OCI-LY3 (cell line): Measurements from ENCODE around the gene PLXNB1.

Source experiments
- H2AFZ ChIP-seq: fragments of 200-600, 300-600 bp; shearing (Covaris generic); 2 replicates; pipeline ENCODE4 v1.6.0; 2014; ENCODE audit warnings: antibody characterized with exemption, low read depth, low read length
- H3K27ac ChIP-seq: fragments of 200-600, 300-600 bp; sonication (generic); 2 replicates; pipeline ENCODE4 v1.5.1; 2014; ENCODE audit warnings: mild to moderate bottlenecking, low read length, moderate library complexity, mixed read lengths
- H3K27me3 ChIP-seq: fragments of 200-600, 300-600 bp; sonication (generic); 2 replicates; pipeline ENCODE4 v1.6.1; 2014; ENCODE audit warnings: low read depth, low read length, mixed read lengths
- H3K36me3 ChIP-seq: fragments of 200-600, 300-600 bp; sonication (generic); replicated peaks from 2 replicates; pipeline ENCODE3; 2014; ENCODE audit warnings: low read depth, low read length, mixed read lengths
- H3K4me1 ChIP-seq: fragments of 300-600, 200-600 bp; sonication (generic); 2 replicates; pipeline ENCODE4 v1.6.1; 2014; ENCODE audit warnings: low read length, mixed read lengths
- H3K4me2 ChIP-seq: fragments of 200-600, 300-600 bp; sonication (generic); 2 replicates; pipeline ENCODE4 v1.6.1; 2014; ENCODE audit warnings: low read length, mixed read lengths
- H3K4me3 ChIP-seq: fragments of 300-600, 200-600 bp; sonication (generic); 2 replicates; pipeline ENCODE4 v1.5.1; 2014; ENCODE audit warnings: antibody characterized with exemption, mild to moderate bottlenecking, low read length, moderate library complexity
- H3K79me2 ChIP-seq: fragments of 300-600, 200-600 bp; shearing (Covaris generic); 2 replicates; pipeline ENCODE4 v1.6.1; 2014; ENCODE audit warnings: mild to moderate bottlenecking, low read length, mixed read lengths
- H3K9ac ChIP-seq: fragments of 300-600, 200-600 bp; shearing (Covaris generic); 2 replicates; pipeline ENCODE4 v1.6.0; 2014; ENCODE audit warnings: mild to moderate bottlenecking, low read length, moderate library complexity
- H3K9me3 ChIP-seq: fragments of 200-600, 300-600 bp; shearing (Covaris generic); 2 replicates; pipeline ENCODE4 v1.6.1; 2014; ENCODE audit warnings: low read length, mixed read lengths; ENCODE audit not compliant: insufficient read depth
- H4K20me1 ChIP-seq: fragments of 200-600, 300-600 bp; sonication (generic); 2 replicates; pipeline ENCODE4 v1.6.1; 2016; ENCODE audit warnings: low read length, mixed read lengths; ENCODE audit not compliant: insufficient read depth
- EZH2phosphoT487 ChIP-seq: fragments of 200-600 bp; shearing (Covaris generic); IDR thresholded peaks from 2 replicates; pipeline ENCODE4 v1.6.1; 2018; ENCODE audit warnings: antibody characterized with exemption, mixed run types, low read depth
- TF ChIP-seq, protein P1 (sequence below): fragments of 200-600, 300-600 bp; sonication (generic); IDR thresholded peaks from 2 replicates; pipeline ENCODE4 v1.5.1; 2014; ENCODE audit warnings: antibody characterized with exemption, low read length, low read depth

The PLXNB1 gene

DNA sequence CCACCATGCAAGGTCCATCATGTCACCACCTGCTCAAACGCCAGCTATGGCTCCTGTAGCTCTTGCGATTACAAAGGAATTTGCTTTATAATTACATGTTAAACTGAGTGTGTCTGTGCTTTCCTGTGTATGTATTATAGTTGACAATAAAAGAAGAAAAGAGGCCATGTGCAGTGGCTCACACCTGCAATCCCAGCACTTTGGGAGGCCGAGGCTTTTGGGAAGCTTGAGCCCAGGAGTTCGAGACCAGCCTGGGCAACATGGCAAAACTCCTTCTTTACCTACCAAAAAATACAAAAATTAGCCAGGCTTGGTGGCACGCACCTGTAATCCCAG is 43.7 kb upstream of the PLXNB1 start:
- H3K27ac ChIP-seq = peak overlapping the region; percentile 89
- H3K4me2 ChIP-seq = peak overlapping the region; percentile 93
- no peaks in the 10 kb centered on the region for H3K9me3 ChIP-seq
- no peaks in the 10 kb centered on the region for H3K27me3 ChIP-seq
- peaks cover 33% of the 10 kb centered on the region for H3K79me2 ChIP-seq
- H3K4me3 ChIP-seq = peak overlapping the region; percentile 81
- no peak for TF ChIP-seq EZH2phosphoT487
- TF ChIP-seq, protein P1, sequence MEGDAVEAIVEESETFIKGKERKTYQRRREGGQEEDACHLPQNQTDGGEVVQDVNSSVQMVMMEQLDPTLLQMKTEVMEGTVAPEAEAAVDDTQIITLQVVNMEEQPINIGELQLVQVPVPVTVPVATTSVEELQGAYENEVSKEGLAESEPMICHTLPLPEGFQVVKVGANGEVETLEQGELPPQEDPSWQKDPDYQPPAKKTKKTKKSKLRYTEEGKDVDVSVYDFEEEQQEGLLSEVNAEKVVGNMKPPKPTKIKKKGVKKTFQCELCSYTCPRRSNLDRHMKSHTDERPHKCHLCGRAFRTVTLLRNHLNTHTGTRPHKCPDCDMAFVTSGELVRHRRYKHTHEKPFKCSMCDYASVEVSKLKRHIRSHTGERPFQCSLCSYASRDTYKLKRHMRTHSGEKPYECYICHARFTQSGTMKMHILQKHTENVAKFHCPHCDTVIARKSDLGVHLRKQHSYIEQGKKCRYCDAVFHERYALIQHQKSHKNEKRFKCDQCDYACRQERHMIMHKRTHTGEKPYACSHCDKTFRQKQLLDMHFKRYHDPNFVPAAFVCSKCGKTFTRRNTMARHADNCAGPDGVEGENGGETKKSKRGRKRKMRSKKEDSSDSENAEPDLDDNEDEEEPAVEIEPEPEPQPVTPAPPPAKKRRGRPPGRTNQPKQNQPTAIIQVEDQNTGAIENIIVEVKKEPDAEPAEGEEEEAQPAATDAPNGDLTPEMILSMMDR = no peak
- H3K4me1 ChIP-seq = peaks cover 21% of the 10 kb centered on the region
- peak overlapping the region; percentile 30; the same call in 1 of the 2 replicates for H3K9ac ChIP-seq
- H3K36me3 ChIP-seq = peaks cover 10% of the 10 kb centered on the region
- H2AFZ ChIP-seq = peak overlapping the region; percentile 72
- H4K20me1 ChIP-seq = no peaks in the 10 kb centered on the region

- no peaks in the 10 kb centered on the region for H3K27me3 ChIP-seq
- H4K20me1 ChIP-seq = no peaks in the 10 kb centered on the region
- TF ChIP-seq EZH2phosphoT487 = no peak
- TF ChIP-seq, protein P1 = peak; percentile 53
- H3K4me1 ChIP-seq = peaks cover 21% of the 10 kb centered on the region
- H3K79me2 ChIP-seq = peaks cover 38% of the 10 kb centered on the region
- H3K27ac ChIP-seq = peak overlapping the region; percentile 89
- H3K4me3 ChIP-seq = peak overlapping the region; percentile 81
- H3K36me3 ChIP-seq = peaks cover 14% of the 10 kb centered on the region
- peak overlapping the region; percentile 72 for H2AFZ ChIP-seq
- H3K4me2 ChIP-seq = peak overlapping the region; percentile 93
- H3K9me3 ChIP-seq = no peaks in the 10 kb centered on the region
- peak overlapping the region; percentile 94 for H3K9ac ChIP-seq
Measured at GRCh38 chr3:48472923-48473616, 43.2 kb upstream of the PLXNB1 start.

DNA sequence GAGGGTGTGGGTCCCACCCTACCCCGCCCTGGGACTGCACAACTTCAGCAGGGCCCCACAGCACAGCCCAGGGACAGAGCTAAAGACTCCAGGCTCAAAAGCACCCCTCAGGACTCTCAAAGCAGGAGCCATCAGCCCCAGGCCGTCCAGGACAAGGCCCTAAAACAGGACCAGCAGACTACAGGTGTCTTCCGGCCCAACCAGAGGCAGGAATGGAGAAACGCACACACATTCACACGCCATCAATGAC is 42.7 kb upstream of the PLXNB1 start:
- TF ChIP-seq, protein P1 = no peak
- TF ChIP-seq EZH2phosphoT487 = no peak
- H3K79me2 ChIP-seq = peaks cover 43% of the 10 kb centered on the region

GRCh38 chr3:48470286-48470685 is 40.4 kb upstream of the PLXNB1 start:
- Histone ChIP-seq H3K4me3 (no peak overlapping the region), H3K4me2 (no peak overlapping the region), H3K9me3 (no peaks in the 10 kb centered on the region), H3K9ac (no peak overlapping the region), H3K27me3 (no peaks in the 10 kb centered on the region), H4K20me1 (no peaks in the 10 kb centered on the region), H2AFZ (no peak overlapping the region), H3K4me1 (peaks cover 38% of the 10 kb centered on the region), H3K27ac (0 out of 2 replicates have a peak overlapping the region, but pooled peaks have one; percentile 5), H3K36me3 (peaks cover 31% of the 10 kb centered on the region), H3K79me2 (peaks cover 58% of the 10 kb centered on the region)
- no peak for TF ChIP-seq EZH2phosphoT487
- TF ChIP-seq, protein P1 = no peak

More for the DNA sequence above, 42.7 kb upstream of the PLXNB1 start:
- Histone ChIP-seq H4K20me1 (no peaks in the 10 kb centered on the region), H3K9me3 (no peaks in the 10 kb centered on the region), H3K36me3 (peaks cover 19% of the 10 kb centered on the region), H3K9ac (peak overlapping the region; percentile 94), H2AFZ (peak overlapping the region; percentile 39; the same call in 1 of the 2 replicates), H3K4me1 (peaks cover 23% of the 10 kb centered on the region), H3K27ac (peak overlapping the region; percentile 89), H3K4me3 (peak overlapping the region; percentile 81), H3K27me3 (no peaks in the 10 kb centered on the region), H3K4me2 (peak overlapping the region; percentile 93)
